HL-60/S4 treated with phorbol 12-myristate 13-acetate at 8.2 ng/mL for 4 days and 3 days (cell line): ENCODE measurements around the gene BSPRY.
"Not testable (repeated sequence)": the region's sequence is repeated elsewhere in the genome, so short reads cannot be mapped to it uniquely, and the experiment has no call there.

Experiments used
- in situ Hi-C: fragments of 300-500 bp; cut with MboI; formaldehyde crosslinking; loops from 2 replicates; pipeline ENCODE4 v1.15.0; 2022; ENCODE audit warnings: low sequenced_read_pairs

The BSPRY gene

GRCh38 chr9:113340011-113340699 lies 9.2 kb upstream of the BSPRY start, which contains the start of gene WDR31:
WDR31 (minus strand) TSS chr9:113340275; CDS start chr9:113332022, 8,253 bp downstream.
- in situ Hi-C loops: no loop called here

GRCh38 chr9:113341712-113342410 lies 7.5 kb upstream of the BSPRY start:
- in situ Hi-C loops: no loop called here

- in situ Hi-C loops: no loop called here
These were observed 5.6 kb upstream of the BSPRY start for GRCh38 chr9:113343732-113344231.

- in situ Hi-C loops: no loop called here
These were observed 4.2 kb upstream of the BSPRY start for GRCh38 chr9:113345190-113345589.

GRCh38 chr9:113345671-113346070 lies 3.7 kb upstream of the BSPRY start:
- in situ Hi-C loops: no loop called here

GRCh38 chr9:113348437-113348836 lies 904 bp upstream of the BSPRY start:
- in situ Hi-C loops: no loop called here

- in situ Hi-C loops: no loop called here
These were observed 286 bp upstream of the BSPRY start for GRCh38 chr9:113349066-113349444.

- in situ Hi-C loops: no loop called here
These were observed 843 bp downstream of the BSPRY start for GRCh38 chr9:113350107-113350661.

GRCh38 chr9:113350937-113351336 lies 1.6 kb downstream of the BSPRY start:
- in situ Hi-C loops: no loop called here

- in situ Hi-C loops: no loop called here
These were observed 2.7 kb downstream of the BSPRY start for GRCh38 chr9:113352006-113352405.

GRCh38 chr9:113352411-113352810 lies 3.1 kb downstream of the BSPRY start:
- in situ Hi-C loops: no loop called here

GRCh38 chr9:113355040-113355596 lies 5.8 kb downstream of the BSPRY start:
- in situ Hi-C loops: no loop called here

GRCh38 chr9:113356686-113357292 lies 7.4 kb downstream of the BSPRY start:
- in situ Hi-C loops: no loop called here

GRCh38 chr9:113359385-113359784 lies 10.0 kb downstream of the BSPRY start:
- in situ Hi-C loops: no loop called here

- in situ Hi-C loops: no loop called here
These were observed 11.0 kb downstream of the BSPRY start for GRCh38 chr9:113360242-113360842.

GRCh38 chr9:113361304-113362018 lies 12.1 kb downstream of the BSPRY start:
- in situ Hi-C loops: no loop called here

- in situ Hi-C loops: no loop called here
These were observed 14.0 kb downstream of the BSPRY start for GRCh38 chr9:113363336-113363735.

GRCh38 chr9:113364951-113365350 lies 15.6 kb downstream of the BSPRY start:
- in situ Hi-C loops: no loop called here

GRCh38 chr9:113365652-113366051 lies 16.3 kb downstream of the BSPRY start:
- in situ Hi-C loops: not testable (repeated sequence)

GRCh38 chr9:113368348-113368981 lies 19.1 kb downstream of the BSPRY start:
- in situ Hi-C loops: no loop called here
